DOHH2 (cell line): ENCODE data around the gene IGSF10.

ENCODE experiments used
- H3F3A ChIP-seq: fragments of 200-600 bp; sonication (generic), shearing (Covaris generic); 2 replicates; pipeline ENCODE4 v1.6.0; 2016; ENCODE audit warnings: antibody characterized with exemption, mild to moderate bottlenecking; ENCODE audit not compliant: control insufficient read depth, insufficient read depth
- H3K27ac ChIP-seq: fragments of 200-600 bp; sonication (generic); 2 replicates; pipeline ENCODE4 v1.5.1; 2014; ENCODE audit warnings: low read depth, mild to moderate bottlenecking, low read length, moderate library complexity
- H3K27me3 ChIP-seq: fragments of 200-600 bp; sonication (generic); 2 replicates; pipeline ENCODE4 v1.6.1; 2014; ENCODE audit warnings: mild to moderate bottlenecking, low read length, mixed read lengths; ENCODE audit not compliant: control insufficient read depth
- H3K36me3 ChIP-seq: fragments of 200-600 bp; sonication (generic); 2 replicates; pipeline ENCODE4 v1.6.1; 2014; ENCODE audit warnings: mild to moderate bottlenecking, low read length, moderate library complexity, mixed read lengths; ENCODE audit not compliant: control insufficient read depth
- H3K4me1 ChIP-seq: fragments of 200-600 bp; sonication (generic); 2 replicates; pipeline ENCODE4 v1.6.1; 2014; ENCODE audit warnings: mild to moderate bottlenecking, low read length, mixed read lengths; ENCODE audit not compliant: control insufficient read depth
- H3K4me2 ChIP-seq: fragments of 200-600 bp; sonication (generic); 2 replicates; pipeline ENCODE4 v1.6.0; 2014; ENCODE audit warnings: mild to moderate bottlenecking, low read length, moderate library complexity
- H3K4me3 ChIP-seq: fragments of 200-600 bp; sonication (generic); 2 replicates; pipeline ENCODE4 v1.5.1; 2014; ENCODE audit warnings: mild to moderate bottlenecking, low read length, mixed read lengths
- H3K79me2 ChIP-seq: fragments of 200-600 bp; sonication (generic); 2 replicates; pipeline ENCODE4 v1.6.1; 2014; ENCODE audit warnings: mild to moderate bottlenecking, low read length, mixed read lengths; ENCODE audit not compliant: control insufficient read depth
- H3K9me2 ChIP-seq: fragments of 200-600 bp; sonication (generic); replicated peaks from 2 replicates; pipeline ENCODE4 v1.6.1; 2014; ENCODE audit warnings: mild to moderate bottlenecking, low read length, mixed read lengths; ENCODE audit not compliant: control insufficient read depth
- H3K9me3 ChIP-seq: fragments of 200-600 bp; sonication (generic); 2 replicates; pipeline ENCODE4 v1.6.1; 2014; ENCODE audit warnings: antibody characterized with exemption, low read length, mixed read lengths; ENCODE audit not compliant: control insufficient read depth, insufficient read depth
- H4K20me1 ChIP-seq: fragments of 200-600 bp; sonication (generic); 2 replicates; pipeline ENCODE4 v1.6.0; 2014; ENCODE audit warnings: low read depth, mild to moderate bottlenecking, antibody characterized with exemption, low read length, moderate library complexity; ENCODE audit not compliant: control insufficient read depth, insufficient read depth
- CTCF ChIP-seq: fragments of 200-600 bp; sonication (generic); IDR thresholded peaks from one replicate; pipeline ENCODE4 v1.5.1; 2014; ENCODE audit warnings: antibody characterized with exemption, mild to moderate bottlenecking, low read depth, low read length; ENCODE audit not compliant: poor library complexity, severe bottlenecking
- EZH2phosphoT487 ChIP-seq: fragments of 200-600 bp; sonication (generic); IDR thresholded peaks from 2 replicates; pipeline ENCODE4 v1.6.1; 2017; ENCODE audit warnings: borderline replicate concordance, mild to moderate bottlenecking, antibody characterized with exemption, low read length, moderate library complexity, mixed read lengths

The IGSF10 gene

GRCh38 chr3:151452841-151453240 lies 8.0 kb downstream of the IGSF10 start:
- no peaks in the 10 kb centered on the region for H4K20me1 ChIP-seq
- no peaks in the 10 kb centered on the region for H3K27me3 ChIP-seq
- no peaks in the 10 kb centered on the region for H3F3A ChIP-seq
- no peak overlapping the region for H3K4me2 ChIP-seq
- no peaks in the 10 kb centered on the region for H3K4me1 ChIP-seq
- no peaks in the 10 kb centered on the region for H3K9me3 ChIP-seq
- no peak overlapping the region for H3K4me3 ChIP-seq
- no peak overlapping the region for H3K27ac ChIP-seq
- no peak for TF ChIP-seq CTCF
- TF ChIP-seq EZH2phosphoT487 = no peak
- H3K9me2 ChIP-seq = no peaks in the 10 kb centered on the region
- H3K36me3 ChIP-seq = no peaks in the 10 kb centered on the region
- H3K79me2 ChIP-seq = no peaks in the 10 kb centered on the region

- Histone ChIP-seq H3K9me3 (no peaks in the 10 kb centered on the region), H3F3A (no peaks in the 10 kb centered on the region), H4K20me1 (no peaks in the 10 kb centered on the region), H3K4me2 (no peak overlapping the region), H3K36me3 (no peaks in the 10 kb centered on the region), H3K79me2 (no peaks in the 10 kb centered on the region), H3K4me3 (no peak overlapping the region), H3K27ac (no peak overlapping the region), H3K27me3 (no peaks in the 10 kb centered on the region), H3K9me2 (no peaks in the 10 kb centered on the region), H3K4me1 (no peaks in the 10 kb centered on the region)
- TF ChIP-seq EZH2phosphoT487 (no peak), CTCF (no peak)
Observed at GRCh38 chr3:151452368-151452767, 8.5 kb downstream of the IGSF10 start.

DNA sequence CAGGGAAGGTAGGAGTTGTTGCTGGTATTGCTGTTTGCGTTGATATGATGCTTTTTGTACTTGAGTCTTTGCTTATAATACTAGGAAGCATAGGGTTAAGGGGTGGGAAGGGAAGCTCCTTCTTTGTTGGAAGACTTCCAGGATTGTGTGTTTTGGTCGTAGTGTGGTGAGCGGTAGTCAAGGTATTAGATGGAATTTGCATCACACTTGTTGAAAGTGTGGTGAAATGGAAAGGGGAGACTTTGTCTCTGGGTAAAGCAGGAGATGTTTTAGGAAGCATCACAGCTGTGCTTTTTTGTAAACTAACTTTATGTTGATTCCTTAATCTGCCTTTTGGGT lies 14.9 kb downstream of the IGSF10 start:
- Histone ChIP-seq H3K27me3 (no peaks in the 10 kb centered on the region), H3K36me3 (no peaks in the 10 kb centered on the region), H3K79me2 (no peaks in the 10 kb centered on the region), H3K27ac (no peak overlapping the region), H3F3A (no peaks in the 10 kb centered on the region), H3K9me3 (no peaks in the 10 kb centered on the region), H4K20me1 (no peaks in the 10 kb centered on the region), H3K4me3 (no peak overlapping the region), H3K4me1 (no peaks in the 10 kb centered on the region), H3K9me2 (no peaks in the 10 kb centered on the region), H3K4me2 (no peak overlapping the region)
- TF ChIP-seq CTCF (no peak), EZH2phosphoT487 (no peak)
